ENCODE data around the gene SOX21. TPM values are rescaled to one million over a fixed set of nuclear protein-coding genes. Genes with fewer than 3 reads are reported as not detected.

The SOX21 gene
- total and polyA plus RNA-seq, 2 experiments from 2014 or later, result 1.7 to 3.5 TPM

GRCh38 chr13:94753327-94753726 lies 41.0 kb upstream of the SOX21 start:
- peaks cover 8% of the 10 kb centered on the region for H3K4me1 Mint-ChIP-seq
- peaks cover 2% of the 10 kb centered on the region; the same call in 1 of the 3 replicates for H3K9me3 Mint-ChIP-seq
- no peaks in the 10 kb centered on the region for H3F3A ChIP-seq (replicated peaks; ENCODE audit: low read depth)
- no peak overlapping the region for H3K4me3 ChIP-seq
- no peak overlapping the region for H3K27ac Mint-ChIP-seq
- H2AFZ ChIP-seq, result no peak overlapping the region
- no peaks in the 10 kb centered on the region for H3K4me1 ChIP-seq (ENCODE audit: insufficient read depth)
- H3K36me3 Mint-ChIP-seq (ENCODE audit: low read depth), result no peaks in the 10 kb centered on the region; the same call in 2 of the 3 replicates
- no peaks in the 10 kb centered on the region for H3K27me3 Mint-ChIP-seq (ENCODE audit: insufficient read depth, low read depth, poor library complexity)
- no peaks in the 10 kb centered on the region for H3K27me3 ChIP-seq (ENCODE audit: insufficient read depth)
- H3K27ac ChIP-seq (ENCODE audit: low read depth), result no peak overlapping the region
- ATAC-seq (no peak), DNase-seq (ENCODE audit: low spot score) (no peak)
- H4K20me1 ChIP-seq (replicated peaks; ENCODE audit: insufficient read depth), result no peaks in the 10 kb centered on the region
- no peaks in the 10 kb centered on the region for H3K79me2 ChIP-seq (replicated peaks; ENCODE audit: insufficient read depth)
- no peak overlapping the region for H3K4me3 Mint-ChIP-seq
- H3K36me3 ChIP-seq (ENCODE audit: insufficient read depth), result no peaks in the 10 kb centered on the region
- H3K4me2 ChIP-seq, result no peak overlapping the region
- H3K9me2 ChIP-seq (ENCODE audit: insufficient read depth), result no peaks in the 10 kb centered on the region
- TF ChIP-seq ZNF114 (CRISPR knock-in tag; IDR thresholded peaks at IDR 0.05), result no peak
- no peak for TF ChIP-seq JUNB (IDR thresholded peaks at IDR 0.05; ENCODE audit: unreplicated experiment)
- no peak for TF ChIP-seq ETS1 (IDR thresholded peaks at IDR 0.05)
- no peak for TF ChIP-seq STAT1 (IDR thresholded peaks at IDR 0.05; ENCODE audit: unreplicated experiment)
- TF ChIP-seq CTCF (conservative IDR thresholded peaks at IDR 0.05; ENCODE audit: low read depth in 2 of 2), result no peak
- TF ChIP-seq REST (IDR thresholded peaks at IDR 0.05; ENCODE audit: unreplicated experiment), result no peak
- TF ChIP-seq EZH2phosphoT487 (IDR thresholded peaks at IDR 0.05; ENCODE audit: unreplicated experiment), result no peak
- no peak for TF ChIP-seq ZNF462 (CRISPR knock-in tag; IDR thresholded peaks at IDR 0.05)
- no peak for TF ChIP-seq NANOG (IDR thresholded peaks at IDR 0.05; ENCODE audit: borderline replicate concordance)
- TF ChIP-seq EZH2 (IDR thresholded peaks at IDR 0.05; ENCODE audit: low read depth, unreplicated experiment), result no peak
- TF ChIP-seq CREB1 (CRISPR knock-in tag; IDR thresholded peaks at IDR 0.05; ENCODE audit: low read depth), result no peak
- no peak for TF ChIP-seq ZNF331 (CRISPR knock-in tag; IDR thresholded peaks at IDR 0.05; ENCODE audit: low read depth)
- no peak for TF ChIP-seq POLR2AphosphoS5 (IDR thresholded peaks at IDR 0.05; ENCODE audit: low read depth)

Measured in GM23338 (cell line).